ENCODE data around the gene STX4.

Gene STX4

DNA sequence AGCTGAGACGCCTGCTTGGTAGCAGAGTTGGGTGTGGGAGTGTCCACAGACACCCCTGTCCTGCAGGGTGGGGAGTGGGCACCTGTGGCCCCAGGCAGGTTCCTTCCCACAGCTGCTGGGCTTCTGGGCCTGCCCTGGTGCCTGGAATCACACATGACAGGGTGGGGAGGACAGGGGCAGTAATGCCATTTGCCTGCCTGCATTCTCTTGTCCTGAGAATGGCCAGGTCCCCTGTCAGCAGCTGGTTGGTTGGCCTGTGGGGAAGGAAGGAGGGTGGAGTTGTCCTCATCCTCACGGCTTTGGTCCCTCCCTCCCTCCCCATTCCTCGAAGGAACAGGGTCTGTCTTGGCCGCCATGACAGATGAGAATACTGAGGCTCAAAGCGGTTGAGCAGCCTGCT is 50.2 kb downstream of the STX4 start:
- DNase-seq (ENCODE audit: low read depth, low spot score): no peak

DNA sequence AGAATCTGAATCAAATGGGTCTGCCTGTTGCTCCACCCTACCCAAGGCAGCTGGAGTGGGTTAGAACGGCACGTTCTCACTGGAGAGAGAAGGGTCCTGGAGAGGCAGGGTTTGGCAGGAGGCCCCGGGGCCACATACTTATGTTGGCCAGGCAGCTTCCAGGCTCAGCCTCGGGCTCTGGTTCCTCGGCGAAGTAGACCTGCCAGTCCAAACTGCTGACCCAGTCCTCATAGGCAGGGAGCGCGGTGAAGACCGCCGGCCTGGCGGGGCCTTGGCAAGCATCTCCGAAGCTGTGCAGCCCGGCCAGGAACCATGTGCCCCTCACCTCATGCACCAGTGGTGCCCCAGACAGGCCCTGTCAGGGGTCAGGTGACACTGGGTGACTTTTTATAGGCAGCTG is 50.6 kb downstream of the STX4 start:
- no peak for DNase-seq (ENCODE audit: low read depth, low spot score)

DNA sequence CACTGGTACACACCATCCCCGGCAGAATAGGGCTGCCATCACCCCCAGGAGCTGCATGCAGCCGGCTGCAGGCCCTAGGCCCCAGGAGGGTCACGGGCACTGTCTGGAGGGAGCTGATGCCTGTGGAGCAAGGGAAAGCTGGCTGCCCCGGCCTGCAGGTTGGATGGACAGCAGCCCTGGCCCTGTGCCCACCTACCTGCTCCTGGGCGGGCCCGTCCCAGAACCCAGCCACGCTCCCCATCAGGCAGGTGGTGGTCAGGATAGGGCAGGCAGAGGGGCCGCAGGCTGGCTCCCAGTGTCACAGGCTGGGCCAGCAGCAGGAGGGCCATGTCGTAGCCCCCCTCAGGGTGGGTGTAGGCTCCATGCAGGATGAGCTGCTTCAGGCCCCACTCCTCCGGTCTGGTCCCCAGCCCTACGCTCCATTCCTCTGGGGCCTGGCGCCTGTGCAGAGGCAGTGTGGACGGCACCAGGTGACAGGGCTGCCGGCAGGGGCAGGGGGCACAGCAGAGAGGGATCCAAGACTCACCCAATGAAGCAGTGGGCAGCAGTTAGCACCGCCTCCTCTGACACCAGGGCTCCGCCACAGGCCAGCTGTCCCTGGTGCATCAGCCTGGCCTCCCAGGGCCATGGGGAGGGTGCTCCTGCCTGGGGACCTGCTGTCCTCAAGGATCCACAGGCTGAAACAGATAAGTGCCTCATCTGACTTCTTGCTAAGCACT is 51.4 kb downstream of the STX4 start:
- DNase-seq (ENCODE audit: low read depth, low spot score): no peak

DNA sequence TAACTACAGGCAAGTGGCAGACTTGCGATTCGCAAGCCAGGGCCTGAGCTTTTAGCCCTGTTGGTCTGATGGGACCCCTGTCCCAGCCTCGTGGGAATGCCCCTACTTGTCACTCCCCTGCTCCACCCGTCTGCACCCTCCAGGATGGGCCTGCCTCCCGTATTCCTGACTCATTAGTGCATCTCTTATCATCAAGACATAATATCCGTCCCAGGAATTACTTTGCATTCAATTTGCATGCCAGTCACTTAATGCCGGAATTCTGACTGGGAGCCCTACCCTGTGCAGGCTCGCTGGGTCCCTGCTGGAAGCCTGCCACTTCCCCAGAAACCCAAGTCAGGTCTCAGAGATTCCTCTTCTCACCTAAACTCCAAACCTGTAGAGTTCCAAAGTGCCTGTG is 52.1 kb downstream of the STX4 start:
- no peak for DNase-seq (ENCODE audit: low read depth, low spot score)

DNA sequence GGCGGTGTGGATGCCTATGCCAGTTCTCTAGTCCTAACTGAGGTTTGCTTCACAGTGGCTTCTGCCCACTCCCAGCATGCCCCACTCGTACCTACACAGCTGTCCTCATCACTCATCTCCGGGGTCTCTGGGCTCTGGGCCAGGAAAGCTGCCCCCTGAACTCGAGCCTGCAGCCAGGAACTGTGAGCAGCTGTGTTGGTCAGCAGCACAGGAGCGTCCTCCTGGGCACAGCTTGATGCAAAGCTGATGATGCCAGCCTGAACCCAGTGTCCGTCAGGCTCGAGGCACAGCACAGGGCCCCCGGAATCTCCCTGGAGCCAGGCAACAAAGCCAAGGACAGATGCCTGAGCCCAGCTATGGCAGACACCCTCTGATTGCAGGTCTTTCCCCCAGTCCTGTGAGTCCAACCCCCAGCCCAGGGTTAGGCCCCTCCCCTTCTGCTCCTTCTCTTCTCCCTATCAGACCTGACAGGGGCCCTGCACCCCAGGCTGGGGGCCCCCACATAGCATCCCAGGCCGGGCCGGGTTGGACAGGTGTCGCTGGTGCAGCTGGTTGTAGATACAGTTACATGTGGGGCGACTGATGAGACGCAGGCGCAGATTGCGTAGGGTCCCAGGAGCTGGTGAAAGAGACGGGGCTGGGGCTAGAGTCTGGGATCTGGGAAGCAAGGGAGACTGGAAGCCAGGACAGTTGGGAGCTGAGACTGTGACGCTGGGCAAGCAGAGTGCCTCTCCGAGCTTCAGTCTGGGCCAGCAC is 52.7 kb downstream of the STX4 start:
- DNase-seq (ENCODE audit: low read depth, low spot score): no peak

DNA sequence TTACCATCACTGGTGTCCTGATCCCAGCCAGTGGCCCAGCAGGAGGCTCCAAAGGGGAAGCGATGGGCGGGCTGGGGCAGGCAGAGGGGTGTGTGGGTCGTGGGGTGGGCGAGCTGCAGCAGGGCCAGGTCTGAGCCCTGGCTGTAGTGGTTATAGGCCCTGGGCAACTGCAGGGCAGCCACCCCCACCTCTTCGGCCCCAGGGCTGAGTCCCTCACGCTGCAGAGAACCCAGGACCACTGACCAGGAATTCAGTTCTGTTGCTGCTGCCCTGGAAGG is 53.2 kb downstream of the STX4 start:
- DNase-seq (ENCODE audit: low read depth, low spot score): no peak

DNA sequence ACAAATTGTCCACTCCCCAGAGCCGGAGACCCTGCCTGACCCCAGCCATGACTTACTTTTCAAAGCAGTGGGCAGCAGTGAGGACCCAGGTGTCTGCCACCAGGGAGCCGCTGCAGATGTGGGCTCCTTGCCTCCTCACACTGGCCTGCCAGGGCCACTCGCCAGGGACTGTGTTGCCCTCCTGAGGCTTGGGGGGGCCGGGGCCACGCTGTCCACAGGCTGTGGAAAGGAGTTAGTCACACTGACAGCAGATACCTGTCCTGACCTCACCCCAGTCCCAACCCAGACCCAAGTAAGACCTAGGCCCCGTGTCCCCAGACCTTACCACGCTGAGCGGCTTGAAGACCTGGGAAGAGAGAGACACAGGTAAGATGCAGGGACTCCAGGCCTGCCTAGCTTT is 54.1 kb downstream of the STX4 start:
- DNase-seq (ENCODE audit: low read depth, low spot score): no peak

DNA sequence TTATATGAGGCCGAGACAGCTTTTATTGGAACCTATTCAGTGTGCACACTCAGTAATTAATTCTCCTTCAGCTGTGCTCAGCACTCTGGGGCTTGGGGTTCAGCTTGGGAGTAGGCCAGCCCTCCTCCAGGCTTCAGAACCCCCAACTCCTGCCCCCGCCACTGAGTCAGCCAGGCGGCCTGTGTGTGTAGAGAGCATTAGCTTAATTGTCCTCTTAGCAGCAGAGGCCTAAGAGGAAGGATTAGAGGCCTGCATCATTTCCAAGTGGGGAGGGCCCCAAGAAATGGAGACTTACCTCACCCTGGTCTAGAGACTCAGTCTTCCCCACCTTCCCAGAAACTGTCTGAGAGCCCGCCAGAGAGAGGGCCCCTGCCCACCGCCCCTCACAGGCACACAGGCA is 54.6 kb downstream of the STX4 start:
- no peak for DNase-seq (ENCODE audit: low read depth, low spot score)

DNA sequence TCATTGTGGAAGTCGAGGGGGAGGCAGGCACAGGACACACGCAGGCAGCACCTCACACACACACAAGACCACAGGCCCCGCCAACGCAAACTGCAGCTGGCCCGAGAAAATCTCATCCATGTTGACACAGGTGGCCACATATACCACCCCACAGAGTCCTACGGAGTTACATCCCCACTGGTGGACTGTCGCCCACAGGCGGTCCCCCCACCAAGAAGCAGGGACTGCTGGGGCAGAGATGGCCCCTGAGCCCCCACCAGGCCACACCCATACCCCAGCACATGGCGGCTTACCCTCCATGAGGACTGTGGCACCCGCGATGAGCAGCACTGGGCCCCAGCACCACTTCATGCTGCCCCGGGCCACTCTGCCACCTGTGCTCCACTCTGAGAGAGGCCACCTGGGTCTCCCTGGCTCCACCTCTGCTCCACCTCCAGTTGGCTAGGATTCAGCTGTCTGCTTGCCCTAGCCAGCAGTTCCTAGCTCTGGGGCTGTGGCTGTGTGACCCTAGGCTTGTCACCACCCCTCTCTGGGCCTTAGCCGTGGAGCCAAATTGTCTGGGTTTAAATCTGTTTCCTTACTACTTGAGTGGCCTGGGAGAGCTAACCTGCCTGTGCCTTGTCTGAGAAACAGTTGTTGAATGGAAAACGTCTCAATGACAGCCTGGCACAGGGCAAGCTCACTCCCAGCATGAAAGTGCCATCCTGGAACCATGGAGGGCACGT is 55.3 kb downstream of the STX4 start, which contains the start of gene PRSS53:
TSS of gene PRSS53 (minus strand) at position 485 of the 725 bp plus-strand sequence. CDS start at position 351, 134 bp downstream.
- DNase-seq (ENCODE audit: low read depth, low spot score): no peak

DNA sequence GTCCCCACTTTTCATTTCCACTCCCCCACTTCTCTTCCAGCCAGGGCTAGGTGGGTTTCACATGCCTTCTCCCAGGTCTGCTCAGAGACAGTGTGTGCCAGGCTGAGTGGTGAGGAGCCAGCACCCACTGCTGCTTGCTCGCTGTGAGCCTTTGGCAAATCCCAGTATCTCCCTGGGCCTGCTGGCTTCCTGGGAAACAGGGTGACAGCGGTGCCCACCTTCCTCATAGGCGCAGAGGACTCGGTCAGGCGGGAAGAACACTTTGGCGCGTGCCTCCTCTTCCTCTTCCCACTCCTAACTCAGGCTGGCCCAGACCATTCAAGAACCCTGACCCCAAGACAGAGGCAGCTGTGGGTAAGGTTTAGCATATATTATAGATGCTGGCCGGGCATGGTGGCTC is 55.8 kb downstream of the STX4 start:
- DNase-seq (ENCODE audit: low read depth, low spot score): no peak

Data from smooth muscle cell of the brain vasculature (primary cell).